ENCODE results near the gene ETS2. TPM values are rescaled to one million over a fixed set of nuclear protein-coding genes. Genes with fewer than 3 reads are reported as not detected.

The ETS2 gene
- total RNA-seq, 2 donors from 2014 or later: 98.4 to 102 TPM

DNA sequence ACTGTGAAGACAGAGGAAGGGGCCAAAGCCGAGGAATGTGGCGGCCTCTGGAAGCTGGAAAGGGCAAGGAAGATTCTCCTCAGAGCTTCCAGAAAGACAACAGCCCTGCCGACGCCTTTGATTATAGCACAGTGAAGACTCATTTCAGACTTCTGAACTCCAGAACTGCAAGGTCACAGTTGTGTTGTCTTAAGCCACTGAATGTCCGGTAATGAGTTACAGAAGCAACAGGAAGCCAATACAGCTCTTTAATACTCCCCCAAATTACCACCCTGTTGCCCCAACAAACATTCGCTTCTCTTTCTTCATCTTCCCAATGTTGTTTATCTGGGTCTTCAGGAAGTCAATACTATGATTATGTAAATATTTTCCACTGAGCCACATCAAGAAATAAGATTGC is 44.0 kb downstream of the ETS2 start:
- H3K27me3 ChIP-seq (ENCODE audit: control insufficient read depth, insufficient read depth, low read length, poor library complexity, severe bottlenecking): no peaks in the 10 kb centered on the region
- Mint-ChIP-seq H3K4me1 (peaks cover 12% of the 10 kb centered on the region), H3K27me3 (ENCODE audit: insufficient read depth) (no peaks in the 10 kb centered on the region), H3K9me3 (no peaks in the 10 kb centered on the region), H3K4me3 (no peak overlapping the region), H3K36me3 (ENCODE audit: low read depth) (no peaks in the 10 kb centered on the region), H3K27ac (no peak overlapping the region)
- WGBS, 2 experiments (ENCODE audit: insufficient coverage in 1 of 2, insufficient read length in 1 of 2): 65 to 78% methylated on average over 5 to 6 of the region's 6 CpGs
- no peak overlapping the region for H3K9ac ChIP-seq (ENCODE audit: extremely low read depth, low read length, poor library complexity, severe bottlenecking)
- DNase-seq: no peak
- H3K9me3 ChIP-seq (ENCODE audit: control insufficient read depth, low read length): no peaks in the 10 kb centered on the region
- no peaks in the 10 kb centered on the region for H3K36me3 ChIP-seq (ENCODE audit: control insufficient read depth, insufficient read depth, low read length)
- no peak overlapping the region for H3K27ac ChIP-seq (ENCODE audit: low read depth, low read length)
- TF ChIP-seq, protein P1, sequence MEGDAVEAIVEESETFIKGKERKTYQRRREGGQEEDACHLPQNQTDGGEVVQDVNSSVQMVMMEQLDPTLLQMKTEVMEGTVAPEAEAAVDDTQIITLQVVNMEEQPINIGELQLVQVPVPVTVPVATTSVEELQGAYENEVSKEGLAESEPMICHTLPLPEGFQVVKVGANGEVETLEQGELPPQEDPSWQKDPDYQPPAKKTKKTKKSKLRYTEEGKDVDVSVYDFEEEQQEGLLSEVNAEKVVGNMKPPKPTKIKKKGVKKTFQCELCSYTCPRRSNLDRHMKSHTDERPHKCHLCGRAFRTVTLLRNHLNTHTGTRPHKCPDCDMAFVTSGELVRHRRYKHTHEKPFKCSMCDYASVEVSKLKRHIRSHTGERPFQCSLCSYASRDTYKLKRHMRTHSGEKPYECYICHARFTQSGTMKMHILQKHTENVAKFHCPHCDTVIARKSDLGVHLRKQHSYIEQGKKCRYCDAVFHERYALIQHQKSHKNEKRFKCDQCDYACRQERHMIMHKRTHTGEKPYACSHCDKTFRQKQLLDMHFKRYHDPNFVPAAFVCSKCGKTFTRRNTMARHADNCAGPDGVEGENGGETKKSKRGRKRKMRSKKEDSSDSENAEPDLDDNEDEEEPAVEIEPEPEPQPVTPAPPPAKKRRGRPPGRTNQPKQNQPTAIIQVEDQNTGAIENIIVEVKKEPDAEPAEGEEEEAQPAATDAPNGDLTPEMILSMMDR (conservative IDR thresholded peaks at IDR 0.05): no peak
- peaks cover 5% of the 10 kb centered on the region for H3K4me1 ChIP-seq (ENCODE audit: control insufficient read depth, insufficient read depth, low read length)
- H3K4me3 ChIP-seq (ENCODE audit: low read length): no peak overlapping the region

- Mint-ChIP-seq H3K4me1 (peaks cover 12% of the 10 kb centered on the region), H3K36me3 (ENCODE audit: low read depth) (no peaks in the 10 kb centered on the region), H3K4me3 (no peak overlapping the region), H3K27ac (no peak overlapping the region), H3K9me3 (no peaks in the 10 kb centered on the region), H3K27me3 (ENCODE audit: insufficient read depth) (no peaks in the 10 kb centered on the region)
- DNase-seq: no peak
- Histone ChIP-seq H3K4me3 (ENCODE audit: low read length) (no peak overlapping the region), H3K4me1 (ENCODE audit: control insufficient read depth, insufficient read depth, low read length) (peaks cover 5% of the 10 kb centered on the region), H3K27ac (ENCODE audit: low read depth, low read length) (no peak overlapping the region), H3K9ac (ENCODE audit: extremely low read depth, low read length, poor library complexity, severe bottlenecking) (no peak overlapping the region), H3K9me3 (ENCODE audit: control insufficient read depth, low read length) (no peaks in the 10 kb centered on the region), H3K36me3 (ENCODE audit: control insufficient read depth, insufficient read depth, low read length) (no peaks in the 10 kb centered on the region), H3K27me3 (ENCODE audit: control insufficient read depth, insufficient read depth, low read length, poor library complexity, severe bottlenecking) (no peaks in the 10 kb centered on the region)
- TF ChIP-seq, protein P1 (conservative IDR thresholded peaks at IDR 0.05): no peak
- WGBS, 2 experiments (ENCODE audit: insufficient coverage in 1 of 2, insufficient read length in 1 of 2): 89 to 92% methylated on average over 6 of the region's 6 CpGs
Measured at GRCh38 chr21:38850277-38850951, 44.7 kb downstream of the ETS2 start.

GRCh38 chr21:38851101-38851500 is 45.4 kb downstream of the ETS2 start:
- 100% methylated on average over 1 of the region's 1 CpG; no CpG with 5 or more reads in 1 of the 2 experiments for WGBS, 2 experiments (ENCODE audit: insufficient coverage in 1 of 2, insufficient read length in 1 of 2)
- H3K27ac Mint-ChIP-seq: no peak overlapping the region
- Histone ChIP-seq H3K4me1 (ENCODE audit: control insufficient read depth, insufficient read depth, low read length) (peaks cover 5% of the 10 kb centered on the region), H3K4me3 (ENCODE audit: low read length) (no peak overlapping the region), H3K36me3 (ENCODE audit: control insufficient read depth, insufficient read depth, low read length) (no peaks in the 10 kb centered on the region), H3K9ac (ENCODE audit: extremely low read depth, low read length, poor library complexity, severe bottlenecking) (no peak overlapping the region), H3K27me3 (ENCODE audit: control insufficient read depth, insufficient read depth, low read length, poor library complexity, severe bottlenecking) (no peaks in the 10 kb centered on the region), H3K27ac (ENCODE audit: low read depth, low read length) (no peak overlapping the region), H3K9me3 (ENCODE audit: control insufficient read depth, low read length) (no peaks in the 10 kb centered on the region)
- H3K4me1 Mint-ChIP-seq: peaks cover 12% of the 10 kb centered on the region
- H3K9me3 Mint-ChIP-seq: no peaks in the 10 kb centered on the region
- no peak overlapping the region for H3K4me3 Mint-ChIP-seq
- no peak for DNase-seq
- no peaks in the 10 kb centered on the region for H3K36me3 Mint-ChIP-seq (ENCODE audit: low read depth)
- H3K27me3 Mint-ChIP-seq (ENCODE audit: insufficient read depth): no peaks in the 10 kb centered on the region
- TF ChIP-seq, protein P1 (conservative IDR thresholded peaks at IDR 0.05): no peak

All from endodermal cell (in vitro differentiated cells).